SK-N-SH treated with all-trans-retinoic acid at 6 μM for 48 hours (cell line): ENCODE results near the gene S100A16.
"Not testable (repeated sequence)": the region's sequence is repeated elsewhere in the genome, so short reads cannot be mapped to it uniquely, and the experiment has no call there.

ENCODE experiments used
- ATAC-seq: fragments of 200-7000 bp; cut with Tn5 transposase; 3 replicates; pipeline ENCODE4 v1.9.1; 2020; ENCODE audit warnings: mild to moderate bottlenecking, moderate library complexity
- ARNTL ChIP-seq: fragments of 450-650 bp; formaldehyde crosslinking; IDR thresholded peaks from 2 replicates; pipeline ENCODE4 v1.5.0; 2020; ENCODE audit warnings: low read depth, mild to moderate bottlenecking, moderate library complexity, borderline replicate concordance
- CSDC2 ChIP-seq: fragments of 250-450 bp; sonication (Bioruptor Pico); IDR thresholded peaks from 2 replicates; pipeline ENCODE4 v1.5.0; 2020; ENCODE audit warnings: mild to moderate bottlenecking, moderate library complexity
- ESRRG ChIP-seq: fragments of 250-450 bp; sonication (Bioruptor Pico); IDR thresholded peaks from 2 replicates; pipeline ENCODE4 v1.6.1; 2021; ENCODE audit warnings: mild to moderate bottlenecking
- GLIS3 ChIP-seq: fragments of 250-450 bp; sonication (Bioruptor Pico); IDR thresholded peaks from 2 replicates; pipeline ENCODE4 v1.5.0; 2020; ENCODE audit warnings: mild to moderate bottlenecking, moderate library complexity
- OSR1 ChIP-seq: fragments of 250-450 bp; sonication (Bioruptor Pico); IDR thresholded peaks from 2 replicates; pipeline ENCODE4 v1.8.0; 2022; ENCODE audit warnings: moderate library complexity, mild to moderate bottlenecking, inconsistent platforms
- PPARA ChIP-seq: fragments of 250-450 bp; sonication (Bioruptor Pico); IDR thresholded peaks from 2 replicates; pipeline ENCODE4 v1.5.0; 2020; ENCODE audit warnings: mild to moderate bottlenecking, borderline replicate concordance
- RARB ChIP-seq: fragments of 250-450 bp; sonication (Bioruptor Pico); IDR thresholded peaks from 2 replicates; pipeline ENCODE4 v1.8.0; 2021; ENCODE audit warnings: mild to moderate bottlenecking, moderate library complexity
- SNAI2 ChIP-seq: fragments of 250-450 bp; sonication (Bioruptor Pico); IDR thresholded peaks from 2 replicates; pipeline ENCODE4 v1.5.0; 2020; ENCODE audit warnings: mild to moderate bottlenecking, moderate library complexity
- TCF4 ChIP-seq: fragments of 250-450 bp; sonication (Bioruptor Pico); IDR thresholded peaks from 2 replicates; pipeline ENCODE4 v1.8.0; 2021; ENCODE audit warnings: mild to moderate bottlenecking, moderate library complexity, borderline replicate concordance
- TOX ChIP-seq: fragments of 250-450 bp; sonication (Bioruptor Pico); IDR thresholded peaks from 2 replicates; pipeline ENCODE4 v1.8.0; 2021; ENCODE audit warnings: mild to moderate bottlenecking, moderate library complexity, borderline replicate concordance
- ZC3H10 ChIP-seq: fragments of 250-450 bp; sonication (Bioruptor Pico); IDR thresholded peaks from 2 replicates; pipeline ENCODE4 v1.5.1; 2021; ENCODE audit warnings: mild to moderate bottlenecking, moderate library complexity
- ZFP30 ChIP-seq: fragments of 450-650 bp; formaldehyde crosslinking; IDR thresholded peaks from 2 replicates; pipeline ENCODE4 v1.5.0; 2022; ENCODE audit warnings: mild to moderate bottlenecking, moderate library complexity
- ZNF565 ChIP-seq: fragments of 450-650 bp; formaldehyde crosslinking; conservative IDR thresholded peaks from 2 replicates; pipeline ENCODE4 v1.5.0; 2020; ENCODE audit warnings: low read depth, mild to moderate bottlenecking, moderate library complexity
- ZNF70 ChIP-seq: fragments of 450-650 bp; formaldehyde crosslinking; IDR thresholded peaks from 2 replicates; pipeline ENCODE4 v1.5.0; 2020; ENCODE audit warnings: mild to moderate bottlenecking, moderate library complexity
- ZNF8 ChIP-seq: fragments of 450-650 bp; formaldehyde crosslinking; IDR thresholded peaks from 2 replicates; pipeline ENCODE4 v1.5.0; 2020; ENCODE audit warnings: mild to moderate bottlenecking, moderate library complexity
- TF ChIP-seq, protein P1 (sequence below): fragments of 250-450 bp; sonication (Bioruptor Pico); IDR thresholded peaks from 2 replicates; pipeline ENCODE4 v1.5.1; 2020; ENCODE audit warnings: low read depth, mild to moderate bottlenecking, moderate library complexity
- TF ChIP-seq, protein P2 (sequence below): fragments of 250-450 bp; sonication (Bioruptor Pico); IDR thresholded peaks from 2 replicates; pipeline ENCODE4 v1.8.0; 2021; ENCODE audit warnings: low read depth, mild to moderate bottlenecking, moderate library complexity, borderline replicate concordance
- TF ChIP-seq, protein P3 (sequence below): fragments of 250-450 bp; sonication (Bioruptor Pico); IDR thresholded peaks from 2 replicates; pipeline ENCODE4 v1.5.0; 2020; ENCODE audit warnings: mild to moderate bottlenecking, moderate library complexity
- TF ChIP-seq, protein P4 (sequence below): fragments of 250-450 bp; sonication (Bioruptor Pico); IDR thresholded peaks from 2 replicates; pipeline ENCODE4 v1.5.1; 2021; ENCODE audit warnings: mild to moderate bottlenecking, moderate library complexity
- TF ChIP-seq, protein P5 (sequence below): fragments of 250-450 bp; sonication (Bioruptor Pico); IDR thresholded peaks from 2 replicates; pipeline ENCODE4 v1.8.0; 2020; ENCODE audit warnings: mild to moderate bottlenecking, moderate library complexity, borderline replicate concordance

The S100A16 gene

DNA sequence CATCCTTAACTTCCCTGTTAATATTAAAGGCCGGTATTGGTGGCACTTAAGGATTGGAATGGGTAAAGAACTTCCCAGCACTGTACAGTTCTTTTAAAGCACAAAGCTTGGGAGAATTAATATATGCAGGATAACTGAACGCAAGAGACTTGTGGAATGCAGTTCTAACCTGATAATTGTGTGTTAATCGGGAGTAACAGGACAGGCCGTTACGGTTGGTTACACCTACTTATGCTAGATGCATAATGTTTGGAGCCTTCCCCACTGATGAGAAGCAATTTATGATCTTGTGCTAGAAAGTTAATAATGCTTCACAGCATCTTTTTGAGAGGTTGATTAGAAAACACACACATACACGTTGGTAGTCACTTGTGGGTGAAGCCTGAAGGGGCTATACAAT is 27.9 kb upstream of the S100A16 start:
- ATAC-seq = no peak
- TF ChIP-seq GLIS3 (CRISPR knock-in tag) = no peak
- TF ChIP-seq ZNF70 (CRISPR knock-in tag) = no peak
- TF ChIP-seq, protein P1, sequence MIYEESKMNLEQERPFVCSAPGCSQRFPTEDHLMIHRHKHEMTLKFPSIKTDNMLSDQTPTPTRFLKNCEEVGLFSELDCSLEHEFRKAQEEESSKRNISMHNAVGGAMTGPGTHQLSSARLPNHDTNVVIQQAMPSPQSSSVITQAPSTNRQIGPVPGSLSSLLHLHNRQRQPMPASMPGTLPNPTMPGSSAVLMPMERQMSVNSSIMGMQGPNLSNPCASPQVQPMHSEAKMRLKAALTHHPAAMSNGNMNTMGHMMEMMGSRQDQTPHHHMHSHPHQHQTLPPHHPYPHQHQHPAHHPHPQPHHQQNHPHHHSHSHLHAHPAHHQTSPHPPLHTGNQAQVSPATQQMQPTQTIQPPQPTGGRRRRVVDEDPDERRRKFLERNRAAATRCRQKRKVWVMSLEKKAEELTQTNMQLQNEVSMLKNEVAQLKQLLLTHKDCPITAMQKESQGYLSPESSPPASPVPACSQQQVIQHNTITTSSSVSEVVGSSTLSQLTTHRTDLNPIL (CRISPR knock-in tag) = no peak
- no peak for TF ChIP-seq PPARA (CRISPR knock-in tag)
- TF ChIP-seq, protein P2, sequence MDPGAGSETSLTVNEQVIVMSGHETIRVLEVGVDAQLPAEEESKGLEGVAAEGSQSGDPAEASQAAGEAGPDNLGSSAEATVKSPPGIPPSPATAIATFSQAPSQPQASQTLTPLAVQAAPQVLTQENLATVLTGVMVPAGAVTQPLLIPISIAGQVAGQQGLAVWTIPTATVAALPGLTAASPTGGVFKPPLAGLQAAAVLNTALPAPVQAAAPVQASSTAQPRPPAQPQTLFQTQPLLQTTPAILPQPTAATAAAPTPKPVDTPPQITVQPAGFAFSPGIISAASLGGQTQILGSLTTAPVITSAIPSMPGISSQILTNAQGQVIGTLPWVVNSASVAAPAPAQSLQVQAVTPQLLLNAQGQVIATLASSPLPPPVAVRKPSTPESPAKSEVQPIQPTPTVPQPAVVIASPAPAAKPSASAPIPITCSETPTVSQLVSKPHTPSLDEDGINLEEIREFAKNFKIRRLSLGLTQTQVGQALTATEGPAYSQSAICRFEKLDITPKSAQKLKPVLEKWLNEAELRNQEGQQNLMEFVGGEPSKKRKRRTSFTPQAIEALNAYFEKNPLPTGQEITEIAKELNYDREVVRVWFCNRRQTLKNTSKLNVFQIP = no peak
- TF ChIP-seq ZNF565 (CRISPR knock-in tag) = no peak

DNA sequence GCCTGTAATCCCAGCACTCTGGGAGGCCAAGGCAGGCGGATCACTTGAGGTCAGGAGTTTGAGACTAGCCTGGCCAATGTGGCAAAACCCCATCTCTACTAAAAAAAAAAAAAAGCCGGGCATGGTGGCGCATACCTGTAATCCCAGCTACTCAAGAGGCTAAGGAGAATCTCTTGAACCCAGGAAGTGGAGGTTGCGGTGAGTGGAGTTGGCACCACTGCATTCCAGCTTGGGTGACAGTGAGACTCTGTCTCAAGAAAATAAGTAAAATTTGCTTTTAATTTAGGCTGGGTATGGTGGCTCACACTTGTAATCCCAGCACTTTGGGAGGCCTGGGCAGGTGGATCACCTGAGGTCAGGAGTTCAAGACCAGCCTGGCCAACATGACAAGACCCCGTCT is 27.3 kb upstream of the S100A16 start:
- not testable (repeated sequence) for ATAC-seq

DNA sequence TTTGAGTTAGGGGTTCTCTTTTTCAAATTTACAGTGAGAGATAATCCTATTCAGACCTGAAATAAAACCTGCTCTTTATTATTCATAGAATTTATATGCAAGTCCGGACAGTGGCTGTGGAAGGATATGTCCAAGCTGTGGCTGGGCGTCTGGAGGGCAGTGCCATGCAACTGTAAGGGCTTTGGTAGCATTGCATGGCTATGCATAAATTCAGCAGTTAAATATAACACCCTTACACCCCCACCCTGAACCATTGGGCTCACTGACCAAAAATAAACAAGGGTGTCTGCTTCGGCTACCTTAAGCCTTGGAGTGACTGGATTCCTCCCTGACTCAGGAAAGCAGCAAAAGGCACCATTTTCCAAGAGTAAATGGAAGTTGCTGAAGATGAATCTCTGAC is 26.3 kb upstream of the S100A16 start:
- no peak for ATAC-seq
- TF ChIP-seq CSDC2 (CRISPR knock-in tag) (no peak), OSR1 (CRISPR knock-in tag) (no peak), RARB (CRISPR knock-in tag) (no peak), ZNF565 (CRISPR knock-in tag) (no peak), ZFP30 (CRISPR knock-in tag) (no peak), ZNF70 (CRISPR knock-in tag) (no peak)
- TF ChIP-seq, protein P3, sequence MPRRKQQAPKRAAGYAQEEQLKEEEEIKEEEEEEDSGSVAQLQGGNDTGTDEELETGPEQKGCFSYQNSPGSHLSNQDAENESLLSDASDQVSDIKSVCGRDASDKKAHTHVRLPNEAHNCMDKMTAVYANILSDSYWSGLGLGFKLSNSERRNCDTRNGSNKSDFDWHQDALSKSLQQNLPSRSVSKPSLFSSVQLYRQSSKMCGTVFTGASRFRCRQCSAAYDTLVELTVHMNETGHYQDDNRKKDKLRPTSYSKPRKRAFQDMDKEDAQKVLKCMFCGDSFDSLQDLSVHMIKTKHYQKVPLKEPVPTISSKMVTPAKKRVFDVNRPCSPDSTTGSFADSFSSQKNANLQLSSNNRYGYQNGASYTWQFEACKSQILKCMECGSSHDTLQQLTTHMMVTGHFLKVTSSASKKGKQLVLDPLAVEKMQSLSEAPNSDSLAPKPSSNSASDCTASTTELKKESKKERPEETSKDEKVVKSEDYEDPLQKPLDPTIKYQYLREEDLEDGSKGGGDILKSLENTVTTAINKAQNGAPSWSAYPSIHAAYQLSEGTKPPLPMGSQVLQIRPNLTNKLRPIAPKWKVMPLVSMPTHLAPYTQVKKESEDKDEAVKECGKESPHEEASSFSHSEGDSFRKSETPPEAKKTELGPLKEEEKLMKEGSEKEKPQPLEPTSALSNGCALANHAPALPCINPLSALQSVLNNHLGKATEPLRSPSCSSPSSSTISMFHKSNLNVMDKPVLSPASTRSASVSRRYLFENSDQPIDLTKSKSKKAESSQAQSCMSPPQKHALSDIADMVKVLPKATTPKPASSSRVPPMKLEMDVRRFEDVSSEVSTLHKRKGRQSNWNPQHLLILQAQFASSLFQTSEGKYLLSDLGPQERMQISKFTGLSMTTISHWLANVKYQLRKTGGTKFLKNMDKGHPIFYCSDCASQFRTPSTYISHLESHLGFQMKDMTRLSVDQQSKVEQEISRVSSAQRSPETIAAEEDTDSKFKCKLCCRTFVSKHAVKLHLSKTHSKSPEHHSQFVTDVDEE (CRISPR knock-in tag) = no peak
- TF ChIP-seq, protein P1 (CRISPR knock-in tag) = no peak
- TF ChIP-seq, protein P4, sequence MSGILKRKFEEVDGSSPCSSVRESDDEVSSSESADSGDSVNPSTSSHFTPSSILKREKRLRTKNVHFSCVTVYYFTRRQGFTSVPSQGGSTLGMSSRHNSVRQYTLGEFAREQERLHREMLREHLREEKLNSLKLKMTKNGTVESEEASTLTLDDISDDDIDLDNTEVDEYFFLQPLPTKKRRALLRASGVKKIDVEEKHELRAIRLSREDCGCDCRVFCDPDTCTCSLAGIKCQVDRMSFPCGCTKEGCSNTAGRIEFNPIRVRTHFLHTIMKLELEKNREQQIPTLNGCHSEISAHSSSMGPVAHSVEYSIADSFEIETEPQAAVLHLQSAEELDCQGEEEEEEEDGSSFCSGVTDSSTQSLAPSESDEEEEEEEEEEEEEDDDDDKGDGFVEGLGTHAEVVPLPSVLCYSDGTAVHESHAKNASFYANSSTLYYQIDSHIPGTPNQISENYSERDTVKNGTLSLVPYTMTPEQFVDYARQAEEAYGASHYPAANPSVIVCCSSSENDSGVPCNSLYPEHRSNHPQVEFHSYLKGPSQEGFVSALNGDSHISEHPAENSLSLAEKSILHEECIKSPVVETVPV (CRISPR knock-in tag) = no peak
- TF ChIP-seq, protein P5, sequence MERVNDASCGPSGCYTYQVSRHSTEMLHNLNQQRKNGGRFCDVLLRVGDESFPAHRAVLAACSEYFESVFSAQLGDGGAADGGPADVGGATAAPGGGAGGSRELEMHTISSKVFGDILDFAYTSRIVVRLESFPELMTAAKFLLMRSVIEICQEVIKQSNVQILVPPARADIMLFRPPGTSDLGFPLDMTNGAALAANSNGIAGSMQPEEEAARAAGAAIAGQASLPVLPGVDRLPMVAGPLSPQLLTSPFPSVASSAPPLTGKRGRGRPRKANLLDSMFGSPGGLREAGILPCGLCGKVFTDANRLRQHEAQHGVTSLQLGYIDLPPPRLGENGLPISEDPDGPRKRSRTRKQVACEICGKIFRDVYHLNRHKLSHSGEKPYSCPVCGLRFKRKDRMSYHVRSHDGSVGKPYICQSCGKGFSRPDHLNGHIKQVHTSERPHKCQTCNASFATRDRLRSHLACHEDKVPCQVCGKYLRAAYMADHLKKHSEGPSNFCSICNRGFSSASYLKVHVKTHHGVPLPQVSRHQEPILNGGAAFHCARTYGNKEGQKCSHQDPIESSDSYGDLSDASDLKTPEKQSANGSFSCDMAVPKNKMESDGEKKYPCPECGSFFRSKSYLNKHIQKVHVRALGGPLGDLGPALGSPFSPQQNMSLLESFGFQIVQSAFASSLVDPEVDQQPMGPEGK = no peak
- TF ChIP-seq, protein P2 = no peak
- TF ChIP-seq, all 23 proteins: peak for 0

DNA sequence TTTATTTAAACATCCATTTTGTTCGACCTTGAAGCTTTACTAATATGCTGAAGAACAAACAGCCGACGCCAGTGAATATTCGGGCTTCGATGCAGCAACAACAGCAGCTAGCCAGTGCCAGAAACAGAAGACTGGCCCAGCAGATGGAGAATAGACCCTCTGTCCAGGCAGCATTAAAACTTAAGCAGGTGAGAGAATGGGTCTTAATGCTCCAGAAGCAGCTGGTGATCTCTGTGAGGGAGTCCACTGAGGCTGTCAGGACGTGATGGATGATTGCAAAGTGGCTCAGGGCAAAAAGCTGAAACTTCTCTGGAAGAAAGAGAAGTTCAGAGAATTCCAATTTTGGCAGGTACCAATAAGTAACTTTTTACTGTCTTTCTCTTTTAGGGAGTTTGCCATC is 25.3 kb upstream of the S100A16 start:
- no peak for TF ChIP-seq GLIS3 (CRISPR knock-in tag)
- TF ChIP-seq OSR1 (CRISPR knock-in tag) = no peak
- TF ChIP-seq ZNF8 (CRISPR knock-in tag) = no peak
- no peak for TF ChIP-seq TCF4 (CRISPR knock-in tag)
- no peak for TF ChIP-seq ZFP30 (CRISPR knock-in tag)
- TF ChIP-seq ESRRG (CRISPR knock-in tag) = no peak
- TF ChIP-seq TOX (CRISPR knock-in tag) = no peak
- TF ChIP-seq, protein P2 = no peak
- TF ChIP-seq RARB (CRISPR knock-in tag) = no peak
- no peak for TF ChIP-seq SNAI2 (CRISPR knock-in tag)
- TF ChIP-seq ARNTL (CRISPR knock-in tag) = no peak
- TF ChIP-seq, protein P4 (CRISPR knock-in tag) = no peak
- no peak for TF ChIP-seq PPARA (CRISPR knock-in tag)
- TF ChIP-seq ZC3H10 (CRISPR knock-in tag) = no peak
- ATAC-seq = no peak
